Measurements from ENCODE around the gene RBCK1.
"Not testable (repeated sequence)": the region's sequence is repeated elsewhere in the genome, so short reads cannot be mapped to it uniquely, and the experiment has no call there.

RBCK1 gene

GRCh38 chr20:407953-408842 is at the start of gene RBCK1:
Gene RBCK1 (plus strand): TSS chr20:408299. CDS start chr20:408758, 459 bp downstream.
- DNase-seq = peak; percentile 47

DNA sequence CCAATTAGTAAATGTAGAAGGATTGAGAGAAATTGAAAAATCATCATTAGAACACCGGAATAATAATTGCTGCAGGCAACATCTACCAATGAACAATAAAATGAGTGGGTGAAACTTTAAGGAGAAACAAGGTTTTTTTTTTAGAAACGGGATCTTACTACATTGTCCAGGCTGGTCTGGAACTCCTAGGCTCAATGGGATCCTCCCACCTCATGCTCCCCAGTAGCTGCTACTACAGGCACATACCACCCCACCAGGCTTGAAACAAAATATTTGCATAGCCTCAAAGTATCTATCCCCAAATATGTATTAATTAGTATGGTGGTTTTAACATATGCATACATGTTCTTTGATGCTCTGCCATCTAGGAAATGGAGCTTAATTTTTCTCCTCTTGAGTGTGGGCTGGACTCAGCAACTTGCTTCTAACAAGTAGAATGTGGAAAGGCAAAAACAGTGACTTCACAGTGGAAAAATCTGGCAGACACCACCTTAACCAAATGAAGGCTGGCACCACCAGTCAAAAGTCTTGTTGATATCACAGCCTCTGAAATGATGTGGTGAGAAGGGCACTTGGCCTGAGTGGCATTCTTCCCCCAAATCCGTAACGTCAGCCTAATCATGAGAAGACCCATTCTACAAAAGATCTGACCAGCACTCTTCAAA is 49.1 kb upstream of the RBCK1 start:
- DNase-seq = no peak

DNA sequence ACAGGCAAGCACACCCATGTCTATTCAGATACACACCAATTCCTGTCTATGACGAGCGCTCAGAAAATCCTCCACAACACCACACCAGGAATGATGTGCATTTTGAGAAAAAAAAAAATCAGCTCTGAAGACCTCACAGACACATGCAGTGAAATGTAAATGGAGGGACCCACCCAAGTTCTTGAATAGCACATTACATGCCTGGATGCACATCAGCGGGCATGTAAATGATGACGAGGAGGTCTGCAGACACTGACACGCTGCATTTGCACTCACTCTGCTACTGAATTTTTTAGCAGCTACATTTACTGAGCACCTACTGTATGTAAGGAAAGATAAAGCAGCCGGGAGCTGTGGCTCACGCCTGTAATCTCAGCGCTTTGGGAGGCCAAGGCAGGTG is 46.5 kb upstream of the RBCK1 start:
- DNase-seq = no peak

GRCh38 chr20:362271-363254 is 45.5 kb upstream of the RBCK1 start:
- peak; percentile 50 for DNase-seq

DNA sequence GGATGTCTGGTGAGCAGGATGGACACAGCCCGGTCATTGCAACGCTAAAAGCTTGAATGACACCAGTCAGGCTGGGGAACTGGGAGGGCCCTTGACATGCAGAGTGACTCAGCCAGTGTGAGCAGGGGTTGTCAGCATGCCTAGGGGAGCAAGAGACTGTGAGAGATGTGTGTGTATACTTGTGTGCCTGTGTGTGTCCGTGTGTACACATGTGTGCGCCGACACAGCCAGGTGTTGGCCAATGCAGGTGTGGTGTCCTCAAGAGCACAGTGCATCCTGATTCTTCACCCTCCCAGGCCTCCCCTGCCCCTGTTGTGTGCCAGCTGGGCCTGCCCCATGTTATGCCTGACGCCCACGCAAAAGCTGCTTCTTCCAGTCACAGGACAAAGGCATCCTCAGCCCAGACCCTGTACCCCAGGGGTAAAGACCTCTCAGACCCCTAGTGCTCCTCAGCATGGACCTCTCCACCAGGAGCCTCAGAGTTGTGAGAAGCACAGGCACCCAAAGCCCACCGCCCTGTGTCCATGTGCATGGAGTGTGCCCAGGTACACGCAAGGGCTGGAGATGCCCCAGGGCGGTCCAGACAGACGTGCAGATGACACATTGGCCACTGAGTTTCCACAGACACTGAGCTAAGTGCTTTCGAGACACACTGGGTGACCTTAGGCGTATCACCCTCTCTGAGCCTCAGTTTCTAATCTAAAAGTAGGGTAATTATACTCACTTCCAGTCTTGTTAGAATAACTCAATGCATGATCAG is 44.6 kb upstream of the RBCK1 start:
- no peak for DNase-seq

GRCh38 chr20:364905-365794 is 42.9 kb upstream of the RBCK1 start:
- DNase-seq = no peak

DNA sequence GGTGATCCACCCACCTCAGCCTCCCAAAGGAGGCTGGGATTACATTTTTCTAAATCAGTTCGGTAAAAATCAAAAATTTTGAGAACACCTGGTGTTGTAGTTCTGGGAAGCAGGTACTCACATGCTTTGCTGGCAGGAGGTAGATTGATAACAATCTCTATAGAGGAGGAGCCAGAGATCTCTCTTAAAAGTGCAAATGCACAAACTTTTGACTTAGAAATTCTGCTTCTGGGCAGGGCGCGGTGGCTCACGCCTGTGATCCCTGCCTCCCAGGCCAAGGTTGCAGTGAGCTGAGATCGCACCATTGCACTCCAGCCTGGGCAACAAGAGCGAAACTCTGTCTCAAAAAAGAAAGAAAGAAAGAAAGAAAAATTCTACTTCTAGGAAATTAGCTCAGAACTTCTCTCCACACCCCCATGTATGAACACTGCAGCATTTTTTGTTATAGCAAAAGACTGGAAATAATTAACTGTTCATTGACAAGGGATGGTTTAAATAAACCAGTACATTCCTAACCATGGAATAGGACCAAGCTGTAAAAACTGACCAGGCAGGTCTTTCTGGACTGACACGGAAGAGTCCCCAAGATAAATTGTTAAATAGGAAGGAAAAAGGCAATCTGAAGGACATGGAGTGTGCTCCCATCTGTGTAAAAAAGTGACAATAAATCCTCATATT is 41.9 kb upstream of the RBCK1 start:
- DNase-seq = no peak

DNA sequence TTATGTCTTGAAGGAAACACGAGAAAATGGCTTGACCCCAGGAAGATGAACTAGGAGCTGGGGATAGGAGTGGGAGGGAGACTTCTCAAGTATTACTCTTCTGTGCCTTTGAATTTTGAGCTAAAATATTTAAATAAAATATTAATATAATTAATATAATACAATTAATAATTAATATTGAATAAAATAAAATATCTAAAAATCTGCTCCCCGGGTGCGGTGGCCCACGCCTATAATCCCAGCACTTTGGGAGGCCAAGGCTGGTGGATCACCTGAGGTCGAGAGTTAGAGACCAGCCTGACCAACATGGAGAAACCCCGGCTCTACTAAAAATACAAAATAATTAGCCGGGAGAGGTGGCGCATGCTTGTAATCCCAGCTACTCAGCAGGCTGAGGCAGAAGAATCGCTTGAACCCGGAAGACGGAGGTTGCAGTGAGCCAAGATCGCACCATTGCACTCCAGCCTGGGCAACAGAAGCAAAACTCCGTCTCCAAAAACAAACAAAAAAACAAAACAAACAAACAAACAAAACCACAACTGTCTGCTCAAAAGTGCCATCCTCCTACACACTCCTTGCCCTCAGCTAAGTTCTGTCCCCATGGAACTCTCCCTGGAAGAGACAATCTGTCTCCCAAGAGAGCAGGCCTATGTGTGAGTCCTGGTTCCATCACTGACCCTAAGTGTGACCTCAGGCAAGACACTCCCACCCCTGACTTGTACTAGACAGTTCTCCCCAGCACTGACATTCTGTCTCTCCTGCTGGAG is 41.2 kb upstream of the RBCK1 start:
- DNase-seq = no peak

GRCh38 chr20:367486-367887 is 40.6 kb upstream of the RBCK1 start:
- no peak for DNase-seq

- DNase-seq = no peak
Measured at GRCh38 chr20:368915-369314, 39.2 kb upstream of the RBCK1 start.

GRCh38 chr20:370151-370600 is 37.9 kb upstream of the RBCK1 start:
- no peak for DNase-seq

DNA sequence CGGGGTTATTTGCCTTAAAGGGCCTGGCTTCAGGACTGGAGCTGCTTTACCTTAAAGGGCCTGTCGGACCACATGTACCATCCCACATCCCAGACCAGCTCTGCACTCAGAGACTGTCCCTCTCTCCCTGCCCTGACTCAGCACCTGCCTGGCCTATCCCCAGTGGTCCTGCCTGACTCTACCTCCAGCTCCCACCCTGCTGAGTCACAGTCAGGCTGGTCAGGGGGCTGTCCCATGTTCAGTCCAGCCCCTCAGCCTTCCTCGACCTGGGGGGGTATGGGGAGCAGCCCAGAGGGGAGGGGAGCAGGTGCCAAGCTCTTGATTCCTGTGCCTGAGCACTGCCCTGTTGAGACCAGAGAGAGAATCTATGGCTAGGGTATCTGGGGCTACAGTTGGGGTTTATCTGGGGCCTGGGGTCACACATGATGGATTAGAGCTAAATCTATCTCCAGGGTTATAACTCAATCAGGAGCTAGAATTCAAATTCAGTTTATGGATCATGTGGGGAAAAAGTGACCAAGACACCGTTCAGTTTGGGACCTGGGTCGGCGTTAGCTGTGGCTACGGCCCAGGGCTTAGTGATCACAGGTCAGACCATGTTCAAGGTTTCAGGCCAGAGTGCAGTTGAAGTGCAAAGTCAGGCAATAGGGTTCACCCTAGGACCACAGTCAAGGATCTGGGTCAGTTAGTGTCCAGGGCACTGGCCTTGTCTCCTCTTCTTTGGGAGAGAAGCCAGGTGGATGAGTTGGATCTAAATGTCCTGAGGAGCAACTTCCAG is 36.9 kb upstream of the RBCK1 start:
- DNase-seq = no peak

DNA sequence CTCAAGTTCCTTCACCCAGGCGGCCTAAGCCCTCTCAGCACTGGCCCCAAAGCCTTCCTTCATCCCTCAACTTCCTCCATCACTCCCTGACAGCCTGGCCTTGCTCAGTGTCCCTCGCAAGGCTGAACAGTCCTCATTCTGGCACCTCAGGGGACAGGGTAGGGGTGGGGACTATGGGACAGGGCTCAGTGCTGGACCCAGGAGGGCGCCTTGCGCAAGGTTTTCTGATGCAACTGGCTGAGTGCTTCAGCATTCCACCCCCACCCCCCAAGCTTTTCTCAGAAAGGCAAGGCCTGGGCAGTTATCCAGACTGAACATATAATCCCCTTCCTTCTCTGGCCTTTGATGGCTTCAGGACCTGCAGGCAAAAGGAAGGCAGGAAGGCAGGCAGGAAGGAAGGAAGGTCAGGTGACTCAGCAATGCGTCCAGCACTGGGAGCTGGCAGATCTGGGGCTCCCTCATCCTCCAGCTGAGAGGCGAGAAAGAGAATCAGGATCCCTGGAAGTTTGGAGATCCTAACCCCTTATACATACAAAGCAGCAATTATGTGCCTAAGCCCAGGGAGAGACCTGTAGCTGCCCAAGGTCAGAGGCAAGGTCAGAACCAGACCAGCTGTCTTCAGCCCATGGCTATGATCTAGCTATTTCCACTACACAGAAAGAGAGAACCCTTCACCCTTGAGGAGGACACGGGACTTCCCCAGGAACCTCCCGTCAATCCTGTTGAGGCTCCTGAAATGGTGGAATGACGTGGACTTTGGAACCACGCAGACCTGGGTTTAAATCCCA is 36.1 kb upstream of the RBCK1 start:
- no peak for DNase-seq

DNA sequence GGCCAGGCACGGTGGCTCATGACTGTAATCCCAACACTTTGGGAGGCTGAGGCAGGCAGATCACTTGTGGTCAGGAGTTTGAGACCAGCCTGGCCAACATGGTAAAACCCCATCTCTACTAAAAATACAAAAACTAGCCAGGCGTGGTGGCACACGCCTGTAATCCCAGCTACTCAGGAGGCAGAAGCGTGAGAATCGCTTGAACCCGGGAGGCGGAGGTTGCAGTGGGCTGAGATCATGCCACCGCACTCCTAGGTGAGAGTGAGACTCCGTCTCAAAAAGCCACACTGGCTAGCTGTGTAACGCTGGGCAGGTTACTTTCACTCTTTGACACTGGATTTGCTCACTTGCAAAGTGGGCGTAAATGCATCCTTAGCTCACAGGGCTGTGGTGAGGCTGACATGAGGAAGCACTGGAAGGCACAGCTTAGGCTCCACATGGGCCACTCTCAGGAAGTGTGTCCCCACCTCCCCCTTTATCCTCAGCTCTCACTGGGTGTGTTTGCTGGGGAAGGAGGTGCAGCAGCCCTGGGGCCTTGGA is 35.5 kb upstream of the RBCK1 start:
- not testable (repeated sequence) for DNase-seq

GRCh38 chr20:373171-373890 is 34.8 kb upstream of the RBCK1 start:
- DNase-seq = no peak

DNA sequence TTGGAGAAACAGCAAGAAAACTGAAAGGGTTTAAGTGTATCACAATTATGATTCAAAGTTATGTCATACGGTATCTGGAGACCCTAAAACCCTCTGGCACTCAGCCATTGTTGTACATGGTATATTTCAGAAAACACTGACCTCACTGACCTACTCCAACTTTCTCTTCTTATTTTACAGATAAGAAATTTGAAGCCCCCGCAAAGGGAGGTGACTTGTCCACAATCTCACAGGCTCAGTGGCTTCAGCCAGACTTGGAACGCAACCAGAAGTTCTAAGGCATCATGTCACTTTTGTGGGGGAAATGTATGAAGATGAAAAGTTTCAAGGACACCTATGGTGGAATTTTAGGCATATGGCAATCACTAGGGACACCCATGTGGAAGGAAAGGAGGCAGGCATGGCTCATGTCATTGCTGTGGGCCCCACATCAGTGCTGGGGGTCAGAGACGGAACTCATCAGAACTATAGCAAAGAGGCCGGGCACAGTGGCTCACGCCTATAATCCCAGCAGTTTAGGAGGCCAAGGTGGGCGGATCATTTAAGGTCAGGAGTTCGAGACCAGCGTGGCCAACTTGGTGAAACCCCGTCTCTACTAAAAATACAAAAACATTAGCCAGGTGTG is 32.7 kb upstream of the RBCK1 start:
- DNase-seq = no peak

- DNase-seq = no peak
Measured at GRCh38 chr20:376089-376488, 32.0 kb upstream of the RBCK1 start.
